Keratinocyte (primary cell): ENCODE measurements around the gene FOXM1. TPM values are rescaled to one million over a fixed set of nuclear protein-coding genes. Genes with fewer than 3 reads are reported as not detected.
"Not testable (repeated sequence)": the region's sequence is repeated elsewhere in the genome, so short reads cannot be mapped to it uniquely, and the experiment has no call there.

ENCODE experiments used
- DNase-seq: peaks from one replicate; pipeline ENCODE4 v3.0.0-alpha.2; 2011; ENCODE audit warnings: low read depth, missing footprints, low spot score
- FAIRE-seq: peaks from 2 replicates; lab custom pipeline; 2011; peaks lifted over from hg19 to GRCh38; lab: Jason Lieb, UNC
- H2AFZ ChIP-seq: 2 replicates; pipeline ENCODE4 v1.6.0; 2012; ENCODE audit warnings: low read length, control low read depth, inconsistent platforms; ENCODE audit not compliant: control insufficient read depth
- H3K27ac ChIP-seq: 2 replicates; pipeline ENCODE4 v1.5.1; 2011; ENCODE audit warnings: low read length; ENCODE audit not compliant: control insufficient read depth, insufficient read depth
- H3K27me3 ChIP-seq: 3 replicates; pipeline ENCODE4 v1.6.0; 2011; ENCODE audit warnings: low read length; ENCODE audit not compliant: control insufficient read depth, insufficient read depth; ENCODE audit errors: extremely low read depth
- H3K36me3 ChIP-seq, 2 experiments: 2 replicates in 1 of 2; 3 replicates in 1 of 2; pipeline ENCODE4 v1.5.1; 2011; ENCODE audit warnings: low read length in 2 of 2, mild to moderate bottlenecking in 1 of 2; ENCODE audit not compliant: control insufficient read depth in 2 of 2, insufficient read depth in 2 of 2; ENCODE audit errors: extremely low read depth in 1 of 2
- H3K4me1 ChIP-seq: 3 replicates; pipeline ENCODE4 v1.5.1; 2011; ENCODE audit warnings: low read length; ENCODE audit not compliant: control insufficient read depth, insufficient read depth; ENCODE audit errors: extremely low read depth
- H3K4me2 ChIP-seq: 3 replicates; pipeline ENCODE4 v1.6.0; 2011; ENCODE audit warnings: low read depth, low read length; ENCODE audit not compliant: control insufficient read depth, insufficient read depth; ENCODE audit errors: extremely low read depth
- H3K4me3 ChIP-seq, 3 experiments: fragments of 200-600 bp in 1 of 3; sonication (generic) in 1 of 3; 2 replicates in 2 of 3; 3 replicates in 1 of 3; pipeline ENCODE4 v1.5.1; 2011 to 2016; ENCODE audit warnings: low read length in 3 of 3, mild to moderate bottlenecking in 3 of 3, control low read depth in 2 of 3, inconsistent platforms in 1 of 3, low read depth in 1 of 3, mixed read lengths in 1 of 3, mixed run types in 1 of 3, moderate library complexity in 1 of 3; ENCODE audit not compliant: control insufficient read depth in 2 of 3, insufficient read depth in 2 of 3; ENCODE audit errors: extremely low read depth in 1 of 3
- H3K79me2 ChIP-seq: 2 replicates; pipeline ENCODE4 v1.6.0; 2012; ENCODE audit warnings: low read length; ENCODE audit not compliant: control insufficient read depth, insufficient read depth
- H3K9ac ChIP-seq: 3 replicates; pipeline ENCODE4 v1.6.0; 2011; ENCODE audit warnings: low read length; ENCODE audit not compliant: control insufficient read depth, insufficient read depth; ENCODE audit errors: extremely low read depth
- H3K9me1 ChIP-seq: 3 replicates; pipeline ENCODE4 v1.6.0; 2011; ENCODE audit warnings: low read length; ENCODE audit not compliant: control insufficient read depth, insufficient read depth; ENCODE audit errors: extremely low read depth
- H3K9me3 ChIP-seq: 2 replicates; pipeline ENCODE4 v1.5.1; 2012; ENCODE audit warnings: low read depth, low read length; ENCODE audit not compliant: control insufficient read depth
- H4K20me1 ChIP-seq: 3 replicates; pipeline ENCODE4 v1.6.0; 2011; ENCODE audit warnings: low read length; ENCODE audit not compliant: control insufficient read depth, insufficient read depth; ENCODE audit errors: extremely low read depth
- CTCF ChIP-seq, 3 experiments: IDR thresholded peaks in 1 of 3; conservative IDR thresholded peaks in 1 of 3; optimal IDR thresholded peaks in 1 of 3; 2 replicates in 2 of 3; 3 replicates in 1 of 3; pipeline versions ENCODE3 to v1.5.1; 2011; ENCODE audit warnings: low read length in 3 of 3, mild to moderate bottlenecking in 3 of 3, moderate library complexity in 2 of 3, control low read depth in 1 of 3, inconsistent platforms in 1 of 3; ENCODE audit not compliant: insufficient read depth in 2 of 3; ENCODE audit errors: extremely low read depth in 1 of 3
- EZH2 ChIP-seq: IDR thresholded peaks from one replicate; pipeline ENCODE4 v1.6.1; 2012; ENCODE audit warnings: inconsistent platforms, mild to moderate bottlenecking, low read length, moderate library complexity
- dilution Hi-C: fragments of 300-500 bp; cut with MboI; formaldehyde crosslinking; loops from one replicate; pipeline ENCODE4 v1.7.0; 2020; ENCODE audit warnings: low sequenced_read_pairs; ENCODE audit not compliant: extremely low pct_ligation_motif_present
- polyA plus RNA-seq, 5 experiments: library from polyadenylated mRNA; depleted of rRNA in 3 of 5; stranded (reverse) in 3 of 5; stranded (forward) in 1 of 5; unstranded in 1 of 5; fragments of >200 nt; gene quantifications; 1 replicate in 1 of 5; 2 replicates in 3 of 5; 3 replicates in 1 of 5; pipeline versions ENCODE4 v1.2.1 to v1.2.3, GENCODE V29; 2011 to 2012; ENCODE audit warnings: missing spikeins in 2 of 5, low read depth in 1 of 5, low replicate concordance in 1 of 5

FOXM1 gene
- polyA plus RNA-seq, 1 donor (not counting 4 experiments of a cell fraction or from before 2014, with no cell fraction given) = 9.0 TPM

- H3K9ac ChIP-seq = no peak overlapping the region
- H3K79me2 ChIP-seq = no peaks in the 10 kb centered on the region
- peaks cover 2 to 34% of the 10 kb centered on the region in 2 experiments for H3K36me3 ChIP-seq
- dilution Hi-C loops = no loop called here
- no peak overlapping the region for H2AFZ ChIP-seq
- TF ChIP-seq EZH2 (no peak), CTCF (optimal IDR thresholded peaks at IDR 0.05 in 1 of 3, IDR thresholded peaks at IDR 0.05 in 1 of 3, conservative IDR thresholded peaks at IDR 0.05 in 1 of 3; ENCODE audit: extremely low read depth in 1 of 3, insufficient read depth in 2 of 3, low read length in 3 of 3) (no peak)
- H3K27ac ChIP-seq = no peak overlapping the region
- FAIRE-seq (no peak), DNase-seq (no peak)
- no peak overlapping the region for H3K4me3 ChIP-seq
- no peak overlapping the region for H3K4me2 ChIP-seq
- H3K4me1 ChIP-seq = no peaks in the 10 kb centered on the region
- no peaks in the 10 kb centered on the region for H3K9me1 ChIP-seq
- H4K20me1 ChIP-seq = no peaks in the 10 kb centered on the region
- no peaks in the 10 kb centered on the region for H3K9me3 ChIP-seq
- H3K27me3 ChIP-seq = no peaks in the 10 kb centered on the region
Measured at GRCh38 chr12:2864198-2864597, 12.8 kb downstream of the FOXM1 start.

GRCh38 chr12:2863402-2863801 is 13.6 kb downstream of the FOXM1 start:
- H3K4me2 ChIP-seq, DNase-seq, H3K4me3 ChIP-seq, dilution Hi-C loops, H4K20me1 ChIP-seq, FAIRE-seq, H3K4me1 ChIP-seq, H3K9me1 ChIP-seq, H2AFZ ChIP-seq, H3K27ac ChIP-seq, H3K9me3 ChIP-seq, H3K9ac ChIP-seq, H3K79me2 ChIP-seq, H3K27me3 ChIP-seq: not testable (repeated sequence)
- peaks cover 2 to 35% of the 10 kb centered on the region in 2 experiments for H3K36me3 ChIP-seq

GRCh38 chr12:2862876-2863275 is 14.1 kb downstream of the FOXM1 start:
- H3K4me3 ChIP-seq = no peak overlapping the region
- no peaks in the 10 kb centered on the region for H3K9me3 ChIP-seq
- DNase-seq (no peak), FAIRE-seq (no peak)
- dilution Hi-C loops = no loop called here
- H3K27ac ChIP-seq = no peak overlapping the region
- no peaks in the 10 kb centered on the region for H3K27me3 ChIP-seq
- no peaks in the 10 kb centered on the region for H3K4me1 ChIP-seq
- no peak overlapping the region for H2AFZ ChIP-seq
- H4K20me1 ChIP-seq = no peaks in the 10 kb centered on the region
- no peak overlapping the region for H3K4me2 ChIP-seq
- H3K9me1 ChIP-seq = no peaks in the 10 kb centered on the region
- H3K9ac ChIP-seq = no peak overlapping the region
- H3K79me2 ChIP-seq = no peaks in the 10 kb centered on the region
- peaks cover 2 to 34% of the 10 kb centered on the region in 2 experiments for H3K36me3 ChIP-seq
- TF ChIP-seq CTCF (optimal IDR thresholded peaks at IDR 0.05 in 1 of 3, IDR thresholded peaks at IDR 0.05 in 1 of 3, conservative IDR thresholded peaks at IDR 0.05 in 1 of 3; ENCODE audit: extremely low read depth in 1 of 3, insufficient read depth in 2 of 3, low read length in 3 of 3) = no peak
- no peak for TF ChIP-seq EZH2
